HG02759 (cell line): ENCODE data around the gene TSHZ2.
"Not testable (repeated sequence)": the region's sequence is repeated elsewhere in the genome, so short reads cannot be mapped to it uniquely, and the experiment has no call there.

Source experiments
- ATAC-seq: cut with Tn5 transposase; IDR thresholded peaks from one replicate; pipeline ENCODE4 v1.9.1; 2021; ENCODE audit warnings: mild to moderate bottlenecking, moderate library complexity; ENCODE audit not compliant: unreplicated experiment

Gene TSHZ2

DNA sequence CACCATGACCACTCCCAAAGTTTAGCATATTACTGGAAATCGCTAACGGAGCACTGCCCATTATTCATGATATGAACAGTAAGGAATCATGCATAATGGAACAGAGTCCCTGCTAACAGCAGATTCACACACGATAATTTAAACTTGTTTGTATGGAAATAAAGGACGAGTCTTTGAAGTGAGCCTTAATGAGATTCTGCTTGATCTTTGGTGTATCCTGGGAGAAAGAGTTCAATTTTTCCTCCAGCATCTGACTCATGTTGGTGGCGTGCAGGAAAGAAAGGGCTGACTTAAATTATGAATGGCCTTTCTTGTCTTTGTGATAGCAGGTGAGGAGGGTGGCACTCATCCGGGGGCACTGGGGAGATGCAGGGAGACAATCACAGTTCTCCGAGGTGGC lies 426.9 kb downstream of the TSHZ2 start:
- no peak for ATAC-seq

DNA sequence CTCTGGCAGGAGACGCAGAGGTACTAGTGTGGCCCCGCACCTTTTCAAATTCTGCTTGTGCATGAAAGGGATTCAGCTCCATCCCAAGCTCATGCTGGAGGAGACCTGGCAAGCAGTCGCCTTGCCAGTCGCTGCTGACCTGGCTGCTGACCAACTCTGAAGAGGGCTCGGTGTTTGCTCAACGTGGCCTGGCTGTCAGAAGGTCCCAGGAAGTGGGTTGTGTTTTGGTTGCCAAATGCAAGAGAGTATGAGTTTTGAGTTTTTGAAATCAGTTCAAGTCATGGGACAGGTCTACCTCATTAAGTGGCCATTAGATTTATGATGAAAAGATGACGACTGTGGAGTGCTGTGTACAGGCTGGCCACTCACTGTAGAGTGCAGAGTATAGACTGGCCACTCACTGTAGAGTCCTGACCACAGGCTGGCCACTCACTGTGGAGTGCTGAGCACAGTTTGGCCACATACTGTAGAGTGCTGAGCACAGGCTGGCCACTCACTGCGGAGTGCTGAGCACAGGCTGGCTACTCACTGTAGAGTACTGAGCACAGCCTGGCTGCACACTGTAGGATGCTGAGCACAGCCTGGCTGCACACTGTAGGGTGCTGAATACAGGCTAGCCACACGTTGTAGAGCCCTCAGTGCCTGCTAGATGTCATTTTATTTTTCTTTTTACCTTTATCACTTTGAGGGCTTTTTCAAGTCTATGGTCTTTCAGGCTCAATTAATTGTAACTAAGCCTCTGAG lies 427.6 kb downstream of the TSHZ2 start:
- no peak for ATAC-seq

DNA sequence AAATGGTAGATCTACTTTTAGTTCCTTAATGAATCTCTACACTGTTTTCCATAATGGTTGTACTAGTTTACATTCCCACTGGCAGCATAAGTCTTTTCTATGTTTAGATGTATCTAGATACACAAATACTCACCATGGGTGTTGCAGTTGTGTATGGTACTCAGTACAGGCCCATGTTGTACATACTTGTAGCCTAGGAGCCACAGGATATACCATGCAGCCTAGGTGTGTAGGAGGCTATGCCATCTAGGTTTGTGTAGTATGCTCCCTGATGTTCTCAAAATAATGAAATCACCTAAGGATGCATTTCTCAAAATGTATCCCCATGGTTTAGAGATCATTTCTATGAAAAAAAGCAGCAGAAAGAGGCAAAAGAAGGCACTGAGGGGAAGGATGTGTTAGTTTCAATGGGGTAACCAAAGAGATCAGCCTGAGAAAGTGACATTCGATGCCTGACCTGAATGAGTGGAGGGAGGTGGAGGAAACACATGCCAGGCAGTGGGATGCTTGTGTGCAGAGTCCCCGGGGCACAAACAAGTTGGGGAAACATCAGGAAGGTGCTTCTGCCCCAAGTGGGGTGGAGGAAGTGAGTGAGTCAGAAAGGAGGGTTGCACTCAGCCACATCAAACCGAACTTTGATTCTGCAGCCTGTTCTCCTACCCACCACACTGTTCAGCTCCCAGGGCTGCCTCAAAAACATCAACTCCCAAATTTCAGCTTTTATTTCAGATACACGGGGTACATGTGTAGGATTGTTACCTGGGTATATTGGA lies 430.3 kb downstream of the TSHZ2 start:
- no peak for ATAC-seq

DNA sequence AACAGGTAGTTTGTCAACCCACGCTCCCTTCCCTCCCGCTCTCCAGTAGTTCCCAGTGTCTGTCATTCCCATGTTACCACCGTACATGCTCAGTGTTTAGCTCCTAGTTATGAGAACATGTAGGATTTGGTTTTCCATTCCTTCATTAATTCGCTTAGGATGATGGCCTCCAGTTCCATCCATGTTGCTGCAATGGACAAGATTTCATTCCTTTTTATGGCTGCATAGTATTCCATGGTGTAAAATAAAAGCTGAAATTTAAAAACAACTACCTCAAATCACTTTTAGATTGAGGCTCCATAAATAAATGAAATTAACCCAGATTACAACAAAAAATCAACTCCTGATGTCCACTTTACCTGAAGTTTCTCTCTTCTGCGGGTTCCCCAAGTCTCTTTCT lies 430.9 kb downstream of the TSHZ2 start:
- no peak for ATAC-seq

DNA sequence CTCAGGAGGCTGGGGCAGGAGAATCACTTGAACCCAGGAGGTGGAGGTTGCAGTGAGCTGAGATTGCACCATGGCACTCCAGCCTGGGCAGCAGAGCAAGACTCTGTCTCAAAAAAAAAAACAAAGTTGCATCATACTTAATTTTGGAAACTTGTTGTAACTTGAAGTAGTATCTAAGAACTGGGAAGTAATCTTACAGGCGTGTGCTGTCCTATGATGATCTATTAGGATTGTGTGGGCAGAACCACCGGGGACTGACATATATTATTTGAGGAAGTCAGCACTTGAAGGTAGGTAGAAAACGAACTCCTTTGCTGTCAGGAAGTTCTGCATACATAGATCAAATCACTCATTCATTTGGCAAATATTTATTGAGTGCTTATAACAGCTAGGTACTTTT lies 433.0 kb downstream of the TSHZ2 start:
- ATAC-seq = no peak

DNA sequence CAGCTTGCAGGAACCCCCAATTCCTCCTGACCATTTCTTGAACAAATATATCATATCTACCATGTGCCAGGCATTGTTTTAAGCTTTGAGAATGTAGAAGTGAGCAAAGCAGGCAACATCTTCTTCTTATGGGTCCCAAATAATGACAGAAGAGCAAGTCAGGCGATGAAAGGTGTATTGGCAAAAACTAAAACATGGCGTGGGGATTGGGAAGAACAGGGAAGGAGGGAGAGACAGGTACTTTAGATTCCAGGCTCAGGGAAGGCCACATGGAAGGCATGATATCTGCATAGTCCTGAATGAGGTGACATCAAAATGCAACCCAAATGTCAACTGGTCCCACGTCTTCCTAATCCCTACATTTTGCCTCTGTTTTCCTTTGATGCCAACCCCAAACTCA lies 434.4 kb downstream of the TSHZ2 start:
- ATAC-seq = no peak

DNA sequence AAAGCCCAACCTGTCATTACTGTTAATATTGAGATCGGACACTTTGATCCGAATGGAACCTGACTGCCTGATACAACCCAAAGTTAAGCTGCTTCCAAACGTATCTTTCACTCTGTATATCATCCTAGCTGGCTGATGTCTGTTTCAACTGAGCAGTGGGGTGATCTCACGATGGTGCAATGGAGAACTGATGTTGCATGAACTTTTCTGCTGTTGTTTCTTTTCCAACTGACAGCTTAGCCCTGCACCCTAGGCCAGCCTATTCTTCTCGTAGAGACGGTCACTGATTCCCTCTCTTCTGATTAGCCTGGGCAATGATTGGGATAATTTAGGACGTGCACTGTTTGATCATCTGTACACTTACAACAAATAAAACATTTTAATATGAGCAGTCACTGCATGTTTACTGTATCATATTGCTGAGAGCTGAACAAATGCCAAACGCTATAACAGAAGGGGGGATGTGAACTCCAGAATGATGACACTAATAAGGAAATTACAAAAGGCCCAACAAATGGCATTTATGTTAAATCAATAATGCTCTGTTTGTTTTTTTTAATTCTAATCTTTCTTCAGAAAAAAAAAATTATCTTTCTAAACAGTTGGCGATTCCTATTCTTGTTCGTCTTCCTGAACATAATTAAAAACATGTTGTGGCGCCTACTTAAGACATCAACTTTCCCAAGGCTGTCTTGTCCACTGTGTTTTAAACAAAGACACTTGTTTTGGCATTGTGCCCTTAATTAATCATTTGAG lies 436.7 kb downstream of the TSHZ2 start:
- no peak for ATAC-seq

DNA sequence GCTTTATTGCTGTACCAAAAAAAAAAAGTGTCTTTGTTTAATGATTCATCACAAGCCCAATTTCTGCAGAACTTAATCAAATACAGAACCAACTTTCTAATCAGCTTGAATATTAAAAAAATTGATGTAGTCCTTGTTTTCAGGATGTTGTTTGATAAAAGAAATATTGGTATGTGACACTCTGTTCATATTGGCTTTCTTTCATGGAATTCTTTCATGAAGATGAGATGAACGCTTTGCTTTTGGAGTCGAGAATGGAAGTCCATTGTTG lies 437.2 kb downstream of the TSHZ2 start:
- no peak for ATAC-seq

DNA sequence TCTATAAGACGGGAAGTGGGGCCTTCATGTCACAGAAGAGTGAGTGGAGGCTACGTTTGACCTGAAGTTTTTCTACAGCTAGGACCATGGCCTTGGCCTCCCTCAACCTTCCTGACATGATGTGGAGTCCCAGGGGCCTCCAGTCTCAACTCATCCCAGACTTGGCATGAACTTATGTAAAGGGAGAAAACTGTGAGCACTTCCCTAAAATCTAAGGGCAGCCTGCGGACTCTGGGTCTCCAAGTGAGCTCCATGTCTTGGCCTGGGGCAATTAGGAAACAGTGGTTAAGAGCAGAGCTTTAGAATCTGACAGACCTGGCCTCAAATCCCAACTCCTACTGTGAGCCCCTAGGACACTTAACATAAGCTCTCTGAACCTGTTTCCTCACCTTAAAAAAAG lies 439.0 kb downstream of the TSHZ2 start:
- no peak for ATAC-seq

DNA sequence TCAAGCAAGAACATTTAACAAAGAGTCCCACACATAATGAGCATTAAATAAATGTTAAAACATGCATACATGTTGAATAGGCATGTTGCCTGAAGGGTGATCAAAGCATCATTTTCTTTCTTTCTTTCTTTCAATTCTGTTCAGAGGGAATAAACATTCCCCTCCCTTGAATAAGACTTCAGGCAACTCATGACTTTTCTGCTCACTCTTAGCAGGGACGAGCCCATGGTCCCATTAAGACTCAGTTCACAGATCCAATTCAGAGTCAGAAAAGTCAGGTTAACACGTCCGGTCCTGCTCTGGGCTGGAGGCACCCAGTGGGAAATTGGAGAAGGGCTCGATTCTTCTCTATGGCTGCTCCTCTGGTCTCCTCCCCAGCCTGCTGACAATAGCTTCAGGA lies 439.7 kb downstream of the TSHZ2 start:
- no peak for ATAC-seq

DNA sequence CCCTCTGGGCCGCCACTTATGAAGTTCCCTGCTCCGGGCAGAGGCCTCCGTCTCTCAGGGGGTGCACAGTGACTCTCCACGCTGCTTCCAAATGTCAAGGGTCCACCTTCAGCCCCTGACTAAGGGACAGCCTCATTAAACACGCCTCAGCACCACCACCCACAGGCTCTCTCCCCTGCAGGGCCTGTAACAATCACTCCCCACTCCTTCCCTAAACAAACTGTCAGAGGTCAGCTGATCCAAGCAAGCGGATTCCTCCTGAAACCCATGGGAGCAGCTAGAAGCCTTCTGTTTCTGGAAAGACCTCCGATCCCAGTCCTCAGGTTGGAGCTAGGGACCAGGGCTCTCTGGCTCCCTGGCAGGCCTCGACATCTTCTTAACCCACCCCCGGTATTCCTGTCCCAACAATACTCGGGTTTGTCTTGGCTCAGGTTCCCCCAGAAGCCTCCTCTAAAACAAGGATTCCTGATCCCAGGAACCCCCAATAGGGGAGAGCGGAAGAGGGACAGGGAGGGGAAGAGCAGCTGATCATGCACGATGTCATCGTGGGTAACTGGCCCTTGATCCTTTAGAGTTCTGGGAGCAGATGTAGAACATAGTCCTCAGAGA lies 440.5 kb downstream of the TSHZ2 start:
- no peak for ATAC-seq

DNA sequence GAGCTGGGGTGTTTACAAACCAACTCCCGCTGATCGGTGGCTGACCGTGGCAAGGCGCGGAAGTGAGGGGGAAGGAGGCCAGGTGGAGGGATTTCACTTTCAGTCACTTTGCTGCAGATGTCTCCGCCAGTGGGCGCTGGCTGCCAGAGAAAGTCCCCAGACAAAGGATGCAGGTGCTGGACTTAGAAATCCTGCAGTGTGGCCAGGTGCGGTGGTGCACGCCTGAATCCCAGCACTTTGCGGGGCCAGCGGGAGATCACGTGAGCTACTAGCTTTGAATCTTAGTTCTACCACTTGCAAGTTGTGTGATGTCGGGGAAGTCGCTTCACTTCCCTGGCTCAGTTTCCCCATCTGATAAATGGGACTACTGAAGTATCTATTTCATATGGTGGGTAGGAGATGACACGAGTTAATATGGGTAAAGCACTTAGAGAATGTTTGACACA lies 441.1 kb downstream of the TSHZ2 start:
- ATAC-seq = peak; percentile 95

DNA sequence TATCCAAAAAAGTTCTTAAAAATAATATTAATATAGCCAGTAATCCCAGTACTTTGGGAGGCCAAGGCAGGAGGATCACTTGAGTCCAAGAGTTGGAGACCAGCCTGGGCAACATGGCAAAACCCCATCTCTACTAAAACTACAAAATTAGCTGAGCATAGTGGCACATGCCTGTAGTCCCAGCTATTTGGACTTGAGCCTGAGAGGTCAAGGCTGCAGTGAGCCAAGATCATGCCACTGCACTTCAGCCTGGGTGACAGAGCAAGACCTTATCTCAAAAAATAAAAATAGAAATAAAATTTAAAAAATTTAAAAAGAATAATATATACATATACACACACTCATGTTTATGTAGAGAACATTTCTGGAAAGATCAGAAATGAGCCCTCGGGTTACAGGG lies 441.7 kb downstream of the TSHZ2 start:
- ATAC-seq = not testable (repeated sequence)

DNA sequence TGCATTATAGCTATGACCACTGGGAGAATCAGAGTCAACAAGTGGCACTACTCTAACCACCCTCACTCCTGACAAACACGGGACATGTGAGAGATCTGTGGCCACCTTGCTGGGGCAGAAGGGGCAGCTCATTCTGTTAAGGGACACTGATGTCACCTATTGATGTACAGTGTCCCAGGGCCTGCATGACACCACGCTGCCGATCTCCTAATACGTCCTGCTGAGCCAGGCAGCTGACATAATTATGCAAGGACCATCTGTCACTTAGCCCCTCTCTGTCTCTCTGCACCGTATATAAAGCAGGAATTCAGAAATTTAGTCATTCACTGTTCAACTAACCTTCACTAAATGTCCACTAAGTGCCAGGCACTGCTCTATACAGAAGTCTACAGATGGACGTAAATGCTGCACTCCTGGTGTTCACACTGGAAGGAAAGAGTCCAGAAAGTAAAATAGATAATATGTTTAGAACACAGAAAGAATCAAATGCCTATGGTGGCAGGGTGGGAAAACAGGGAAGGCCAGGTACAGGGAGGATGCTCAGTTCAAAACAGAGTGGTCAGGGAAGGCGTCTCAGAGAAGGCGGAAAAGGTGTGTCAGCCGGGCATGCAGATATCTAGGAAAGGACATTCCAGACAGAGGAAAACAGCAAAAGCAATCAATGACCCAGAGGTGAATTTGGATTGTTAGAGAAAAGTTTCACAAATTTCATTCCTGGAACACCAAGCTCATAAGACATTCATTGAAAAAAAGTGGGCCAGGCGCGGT lies 447.7 kb downstream of the TSHZ2 start:
- ATAC-seq = no peak

DNA sequence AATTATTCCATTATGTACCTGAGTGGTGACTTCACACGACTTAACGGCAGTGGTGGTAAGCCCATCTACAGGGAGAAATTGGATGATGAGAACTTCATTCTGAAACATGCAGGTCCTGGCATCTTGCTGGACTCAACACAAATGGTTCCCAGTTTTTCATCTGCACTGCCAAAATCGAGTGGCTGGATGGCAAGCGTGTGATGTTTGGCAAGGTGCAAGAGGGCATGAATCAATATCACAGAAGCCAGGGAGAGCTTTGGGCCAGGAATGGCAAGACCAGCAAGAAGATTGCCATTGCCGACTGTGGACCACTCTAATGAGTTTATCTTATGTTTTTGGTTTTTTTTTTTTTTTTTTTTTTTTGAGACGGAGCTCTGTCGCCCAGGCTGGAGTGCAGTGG lies 449.2 kb downstream of the TSHZ2 start:
- ATAC-seq = no peak

DNA sequence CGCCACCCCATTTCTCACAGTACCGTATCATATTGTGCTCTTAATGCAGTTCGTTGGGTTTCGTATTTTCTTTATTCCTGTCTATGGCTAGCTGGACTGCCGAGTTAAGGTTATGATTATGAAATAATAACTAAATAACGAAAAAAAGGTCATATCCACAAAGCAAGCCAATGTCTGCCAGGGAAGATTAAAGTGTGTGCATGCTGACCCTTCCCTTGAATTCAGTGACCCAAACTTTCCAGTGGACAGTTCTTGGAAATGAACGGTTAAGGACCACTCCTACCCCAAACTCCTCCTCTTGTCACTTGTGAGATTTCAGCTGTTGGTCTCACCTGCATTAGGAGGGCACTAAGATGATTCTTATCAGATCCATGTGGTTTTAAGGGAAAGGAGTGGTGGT lies 449.9 kb downstream of the TSHZ2 start:
- no peak for ATAC-seq

DNA sequence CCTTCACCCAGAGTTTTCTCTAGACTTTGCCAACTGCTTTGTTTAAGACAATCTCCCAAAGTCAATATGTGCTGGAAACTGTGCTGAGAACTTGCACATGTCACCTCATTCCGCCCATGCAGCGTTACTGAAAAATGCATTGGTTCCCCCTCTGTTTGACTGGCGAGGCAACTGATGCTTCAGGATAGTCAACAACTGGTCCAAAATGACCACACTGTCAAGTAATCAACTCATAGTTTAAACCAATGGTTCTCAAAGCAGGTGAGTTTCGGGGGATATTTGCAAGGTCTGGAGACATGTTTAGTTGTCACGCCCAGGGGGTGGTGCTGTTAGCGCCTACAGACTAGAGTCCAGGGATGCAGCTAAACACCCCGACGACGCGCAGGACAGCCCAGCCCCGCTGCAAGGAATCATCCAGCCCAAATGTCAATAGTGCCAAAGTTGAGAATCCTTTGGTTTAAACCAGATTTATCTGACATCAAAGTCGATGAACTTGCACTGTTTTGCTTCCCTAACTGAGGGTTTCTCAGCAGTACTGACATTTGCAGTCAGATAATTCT lies 451.5 kb downstream of the TSHZ2 start:
- ATAC-seq = no peak

DNA sequence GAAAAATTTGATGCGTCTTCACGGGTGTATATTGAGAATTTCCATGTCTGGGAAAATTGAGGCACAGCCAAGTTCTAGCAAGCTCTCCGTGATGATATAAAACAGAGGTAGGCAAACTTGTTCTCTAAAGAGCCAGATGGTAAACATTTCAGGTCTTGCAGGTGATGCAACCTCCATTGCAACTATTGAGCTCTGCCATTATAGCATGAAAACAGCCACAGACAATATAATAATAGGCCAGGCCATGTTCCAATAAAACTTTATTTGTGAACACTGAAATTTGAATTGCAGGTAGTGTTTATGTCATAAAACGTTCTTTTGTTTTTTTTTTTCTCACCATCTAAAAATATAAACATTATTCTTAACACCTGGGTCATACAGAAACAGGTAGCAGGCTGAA lies 453.3 kb downstream of the TSHZ2 start:
- no peak for ATAC-seq

DNA sequence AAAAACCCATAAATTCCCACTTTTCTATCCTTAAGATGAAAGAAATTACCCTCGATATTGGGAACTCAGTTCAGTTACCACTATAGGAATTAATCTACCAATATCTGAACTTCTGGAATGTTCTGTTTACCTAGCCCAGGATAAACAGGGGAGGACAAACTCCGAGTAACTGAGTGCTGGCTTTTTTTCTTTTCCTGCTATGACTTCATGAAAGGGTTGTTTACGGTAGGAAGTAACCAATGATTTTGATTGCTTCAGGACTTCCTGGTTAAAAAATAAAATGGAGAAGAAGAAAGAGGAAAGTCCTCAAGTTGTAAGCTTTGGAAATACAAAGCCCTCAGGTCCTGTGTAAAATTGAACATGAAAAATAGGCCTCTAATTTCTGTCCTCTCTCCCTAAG lies 453.8 kb downstream of the TSHZ2 start:
- ATAC-seq = no peak

DNA sequence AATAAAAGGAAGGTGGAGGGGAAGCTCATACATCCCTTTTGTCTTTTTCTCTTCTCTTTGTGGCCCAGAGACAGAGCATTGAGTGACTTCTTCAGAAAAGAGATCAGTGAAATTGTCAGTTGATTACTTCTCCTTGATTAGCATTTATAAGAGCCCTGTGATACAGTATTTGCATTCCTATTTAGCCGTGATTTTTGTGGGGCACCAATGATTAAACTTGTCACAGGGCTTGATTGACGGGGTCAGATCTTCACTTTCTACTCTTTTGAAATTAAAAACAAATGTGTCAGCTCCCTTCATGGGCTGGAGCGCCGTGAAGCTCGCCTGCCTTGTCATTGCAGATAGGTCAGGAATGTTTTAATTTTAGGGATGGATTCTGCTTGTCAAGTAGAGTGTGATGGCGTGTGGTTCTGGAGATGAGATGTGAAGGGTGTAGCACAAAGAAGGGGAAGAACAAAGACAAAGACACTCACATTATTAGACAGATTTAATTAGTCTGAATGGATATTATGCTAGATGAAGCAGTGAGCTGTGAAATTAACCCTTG lies 454.7 kb downstream of the TSHZ2 start:
- no peak for ATAC-seq
